PC-3 (cell line): Measurements from ENCODE around the gene TMUB2. TPM values are rescaled to one million over a fixed set of nuclear protein-coding genes. Genes with fewer than 3 reads are reported as not detected.

Experiments
- ATAC-seq: fragments of 200-7000 bp; cut with Tn5 transposase; 2 replicates; pipeline ENCODE4 v1.9.1; 2020; ENCODE audit warnings: mild to moderate bottlenecking, moderate library complexity
- BruUV-seq: library from RNA; stranded (reverse); fragments of 400-500 nt; replicated peaks from 2 replicates; lab custom pipeline; 2021; lab: Mats Ljungman, UMichigan
- CTCF ChIA-PET: fragments of 300-600 bp; sonication (Branson Sonifier 250); formaldehyde crosslinking; loops from one replicate; lab custom pipeline; 2022; ENCODE audit warnings: antibody characterized with exemption; lab: Charles Lee
- POLR2A ChIA-PET: fragments of 300-600 bp; sonication (Branson Sonifier 250); formaldehyde crosslinking; loops from one replicate; lab custom pipeline; 2022; ENCODE audit warnings: antibody characterized with exemption; ENCODE audit not compliant: unreplicated experiment; lab: Charles Lee
- DNase-seq: peaks from one replicate; pipeline ENCODE4 v3.0.0-alpha.2; 2015
- H2AFZ ChIP-seq: fragments of 300-600 bp; sonication (generic); 2 replicates; pipeline ENCODE4 v1.6.0; 2016; ENCODE audit warnings: antibody characterized with exemption, low read length
- H3F3A ChIP-seq: fragments of 300-600 bp; sonication (generic); one replicate; pipeline ENCODE4 v1.6.0; 2017; ENCODE audit warnings: antibody characterized with exemption, low read length, control low read depth, mild to moderate bottlenecking; ENCODE audit not compliant: unreplicated experiment
- H3K27ac ChIP-seq: fragments of 300-600 bp; sonication (generic); 2 replicates; pipeline ENCODE4 v1.5.1; 2016; ENCODE audit warnings: mild to moderate bottlenecking, low read length
- H3K27me3 ChIP-seq: fragments of 300-600 bp; sonication (generic); 2 replicates; pipeline ENCODE4 v1.6.1; 2016; ENCODE audit warnings: low read length, mixed read lengths
- H3K36me3 ChIP-seq: fragments of 300-600 bp; sonication (generic); 2 replicates; pipeline ENCODE4 v1.6.1; 2016; ENCODE audit warnings: low read depth, mixed run types, low read length, mixed read lengths
- H3K4me1 ChIP-seq: fragments of 300-600 bp; sonication (generic); 2 replicates; pipeline ENCODE4 v1.5.1; 2016; ENCODE audit warnings: low read length; ENCODE audit not compliant: insufficient read depth
- H3K4me2 ChIP-seq: fragments of 300-600 bp; sonication (generic); 2 replicates; pipeline ENCODE4 v1.6.0; 2016; ENCODE audit warnings: low read length
- H3K4me3 ChIP-seq: fragments of 300-600 bp; sonication (generic); 2 replicates; pipeline ENCODE4 v1.5.1; 2016; ENCODE audit warnings: mild to moderate bottlenecking, low read length, mixed read lengths
- H3K79me2 ChIP-seq: fragments of 300-600 bp; sonication (generic); 2 replicates; pipeline ENCODE4 v1.6.1; 2017; ENCODE audit warnings: low read length, mixed read lengths
- H3K9ac ChIP-seq: fragments of 300-600 bp; sonication (generic); 2 replicates; pipeline ENCODE4 v1.6.0; 2016; ENCODE audit warnings: mild to moderate bottlenecking, low read length
- H3K9me2 ChIP-seq: fragments of 300-600 bp; sonication (generic); replicated peaks from 2 replicates; pipeline ENCODE4 v1.6.1; 2016; ENCODE audit warnings: mixed run types, low read length, mixed read lengths
- H3K9me3 ChIP-seq: fragments of 300-600 bp; sonication (generic); 2 replicates; pipeline ENCODE4 v1.6.1; 2016; ENCODE audit warnings: low read length, mixed read lengths
- H4K20me1 ChIP-seq: fragments of 300-600 bp; sonication (generic); 2 replicates; pipeline ENCODE4 v1.6.1; 2016; ENCODE audit warnings: low read length, mixed read lengths
- EZH2 ChIP-seq: fragments of 300-600 bp; sonication (generic); IDR thresholded peaks from one replicate; pipeline ENCODE4 v1.6.1; 2017; ENCODE audit warnings: antibody characterized with exemption, mild to moderate bottlenecking, low read length; ENCODE audit not compliant: unreplicated experiment
- EZH2phosphoT487 ChIP-seq: fragments of 300-600 bp; sonication (generic); IDR thresholded peaks from 2 replicates; pipeline ENCODE4 v1.6.1; 2018; ENCODE audit warnings: mild to moderate bottlenecking, antibody characterized with exemption, low read length, borderline replicate concordance
- intact Hi-C: fragments of 100-400 bp; cut with micrococcal nuclease; formaldehyde crosslinking; loops from 2 replicates; pipeline ENCODE4 v1.9.0; 2023
- total RNA-seq: library from RNA; depleted of rRNA; stranded (reverse); fragments of >200 nt; gene quantifications from 2 replicates; pipeline ENCODE4 v1.2.3, GENCODE V29; 2014
- TF ChIP-seq, protein P1 (sequence below): fragments of 300-600 bp; sonication (generic); conservative IDR thresholded peaks from 2 replicates; pipeline ENCODE4 v1.5.1; 2017; ENCODE audit warnings: antibody characterized with exemption, low read depth, mild to moderate bottlenecking, low read length

Gene TMUB2
- total RNA-seq, 1 experiment from 2014 or later, result 43.4 TPM

GRCh38 chr17:44219108-44219615, 32.4 kb downstream of the TMUB2 start:
- Histone ChIP-seq H3K36me3 (peaks cover 31% of the 10 kb centered on the region), H3K27ac (peak overlapping the region; percentile 71), H3K9ac (peak overlapping the region; percentile 97), H3K9me3 (no peaks in the 10 kb centered on the region), H3K4me1 (peaks cover 36% of the 10 kb centered on the region), H2AFZ (no peak overlapping the region), H3K4me3 (peak overlapping the region; percentile 73), H4K20me1 (no peaks in the 10 kb centered on the region), H3K4me2 (peak overlapping the region; percentile 77), H3K27me3 (no peaks in the 10 kb centered on the region), H3F3A (peaks cover 10% of the 10 kb centered on the region), H3K9me2 (no peaks in the 10 kb centered on the region), H3K79me2 (peaks cover 62% of the 10 kb centered on the region)
- ATAC-seq, result peak; percentile 17
- TF ChIP-seq, protein P1, sequence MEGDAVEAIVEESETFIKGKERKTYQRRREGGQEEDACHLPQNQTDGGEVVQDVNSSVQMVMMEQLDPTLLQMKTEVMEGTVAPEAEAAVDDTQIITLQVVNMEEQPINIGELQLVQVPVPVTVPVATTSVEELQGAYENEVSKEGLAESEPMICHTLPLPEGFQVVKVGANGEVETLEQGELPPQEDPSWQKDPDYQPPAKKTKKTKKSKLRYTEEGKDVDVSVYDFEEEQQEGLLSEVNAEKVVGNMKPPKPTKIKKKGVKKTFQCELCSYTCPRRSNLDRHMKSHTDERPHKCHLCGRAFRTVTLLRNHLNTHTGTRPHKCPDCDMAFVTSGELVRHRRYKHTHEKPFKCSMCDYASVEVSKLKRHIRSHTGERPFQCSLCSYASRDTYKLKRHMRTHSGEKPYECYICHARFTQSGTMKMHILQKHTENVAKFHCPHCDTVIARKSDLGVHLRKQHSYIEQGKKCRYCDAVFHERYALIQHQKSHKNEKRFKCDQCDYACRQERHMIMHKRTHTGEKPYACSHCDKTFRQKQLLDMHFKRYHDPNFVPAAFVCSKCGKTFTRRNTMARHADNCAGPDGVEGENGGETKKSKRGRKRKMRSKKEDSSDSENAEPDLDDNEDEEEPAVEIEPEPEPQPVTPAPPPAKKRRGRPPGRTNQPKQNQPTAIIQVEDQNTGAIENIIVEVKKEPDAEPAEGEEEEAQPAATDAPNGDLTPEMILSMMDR, result 0 out of 2 replicates have a peak, but pooled peaks have one; percentile 15
- TF ChIP-seq EZH2phosphoT487 (no peak), EZH2 (no peak)
- intact Hi-C loops, result no loop called here
- ChIA-PET CTCF (interaction anchor here (0.7 to 1.2 kb wide), 3 partner anchors 33 to 105 kb away, joined by 4 to 7 read pairs (median 4); partner anchors contain the start of gene TMUB2), POLR2A (interaction anchor here (0.6 to 1.6 kb wide), 3 partner anchors 13 to 108 kb away, joined by 3 to 12 read pairs (median 10); no protein-coding TSS in a partner anchor)
- no TSS peak for BruUV-seq
- peak; percentile 82 for DNase-seq

DNA sequence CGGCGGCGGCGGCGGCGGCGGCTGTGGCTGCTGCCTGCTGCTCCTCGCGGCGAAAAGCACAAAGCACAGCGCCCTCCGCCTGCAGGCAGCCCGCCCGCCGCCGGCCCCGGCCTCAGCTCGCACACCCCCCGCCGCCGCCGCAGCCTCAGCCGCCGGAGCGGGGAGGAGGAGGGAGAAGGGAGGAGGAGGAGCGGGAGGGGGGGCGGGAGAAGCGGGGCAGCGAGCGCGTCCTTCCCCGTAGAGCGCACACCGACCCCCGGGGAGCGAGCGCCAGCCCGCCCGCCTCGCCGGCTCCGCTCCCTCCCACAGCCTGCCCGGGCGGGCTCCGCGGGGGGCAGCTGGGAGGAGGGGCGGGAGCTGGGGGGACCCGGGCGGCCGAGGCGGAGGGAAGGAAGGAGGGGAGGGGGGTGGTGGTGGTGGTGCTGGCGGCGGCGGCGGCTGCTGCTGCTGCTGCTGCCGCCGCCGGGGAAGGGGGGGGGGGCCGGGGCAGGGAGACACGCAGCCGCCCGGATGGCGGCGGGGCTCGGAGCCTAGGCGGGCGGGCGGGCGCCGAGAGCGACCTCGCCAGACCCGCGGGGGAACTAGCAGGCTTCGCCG, 32.9 kb downstream of the TMUB2 start, which contains the start of gene UBTF:
Gene UBTF (minus strand): TSS at position 60 of the 597 bp plus-strand sequence. CDS start 1,446 bp downstream, outside the sequence.
- ATAC-seq (peak; percentile 2), DNase-seq (peak; percentile 59)
- Histone ChIP-seq H3K36me3 (peaks cover 26% of the 10 kb centered on the region), H3K4me1 (peaks cover 42% of the 10 kb centered on the region), H4K20me1 (no peaks in the 10 kb centered on the region), H2AFZ (peak within 1 kb of the TSS; percentile 46), H3K79me2 (peaks cover 62% of the 10 kb centered on the region), H3K4me2 (peak within 1 kb of the TSS; percentile 94), H3K27me3 (no peaks in the 10 kb centered on the region), H3K9ac (peak within 1 kb of the TSS; percentile 97), H3F3A (peaks cover 10% of the 10 kb centered on the region), H3K9me2 (no peaks in the 10 kb centered on the region), H3K27ac (peak within 1 kb of the TSS; percentile 72), H3K4me3 (peak within 1 kb of the TSS; percentile 95), H3K9me3 (no peaks in the 10 kb centered on the region)
- intact Hi-C loops, result no loop called here
- no peak for TF ChIP-seq EZH2
- TF ChIP-seq, protein P1, result no peak
- no peak for TF ChIP-seq EZH2phosphoT487
- POLR2A ChIA-PET, result interaction anchor here (0.6 kb wide), 2 partner anchors 14 to 97 kb away, joined by 3 to 10 read pairs; no protein-coding TSS in a partner anchor
- no TSS peak for BruUV-seq
- CTCF ChIA-PET, result interaction anchor here (0.5 to 1.0 kb wide), 5 partner anchors 73 to 125 kb away, joined by 3 to 7 read pairs (median 4); no protein-coding TSS in a partner anchor
